HL-60 (cell line): ENCODE data around the gene BRME1.

Experiments used
- DNase-seq, 2 experiments: peaks; one replicate each; pipeline ENCODE4 v3.0.0-alpha.2; 2010 to 2020; ENCODE audit warnings: low read depth in 1 of 2, low spot score in 1 of 2
- H3K27ac ChIP-seq: fragments of 250-450 bp; sonication (Bioruptor Pico); replicated peaks from 2 replicates; pipeline ENCODE4 v1.5.1; 2020; ENCODE audit warnings: mild to moderate bottlenecking, moderate library complexity
- H3K27me3 ChIP-seq: fragments of 250-450 bp; sonication (Bioruptor Pico); 2 replicates; pipeline ENCODE4 v1.5.1; 2021; ENCODE audit warnings: mild to moderate bottlenecking, moderate library complexity; ENCODE audit not compliant: insufficient read depth, poor library complexity, severe bottlenecking
- H3K4me3 ChIP-seq: replicated peaks from 2 replicates; pipeline ENCODE4 v1.5.1; 2011; ENCODE audit warnings: mild to moderate bottlenecking, control low read depth, low read length; ENCODE audit not compliant: insufficient read depth
- CTCF ChIP-seq: IDR thresholded peaks from one replicate; pipeline ENCODE4 v1.5.1; 2011; ENCODE audit warnings: low read length, control low read depth, inconsistent platforms; ENCODE audit not compliant: insufficient read depth
- GABPA ChIP-seq: IDR thresholded peaks from 2 replicates; pipeline ENCODE4 v1.6.1; 2012; ENCODE audit warnings: low read depth
- POLR2AphosphoS5 ChIP-seq: IDR thresholded peaks from 2 replicates; pipeline ENCODE4 v1.6.1; 2012; ENCODE audit warnings: low read depth
- REST ChIP-seq: IDR thresholded peaks from 2 replicates; pipeline ENCODE4 v1.6.1; 2012; ENCODE audit warnings: low read depth; ENCODE audit not compliant: insufficient replicate concordance
- SPI1 ChIP-seq: IDR thresholded peaks from 2 replicates; pipeline ENCODE4 v1.6.1; 2012; ENCODE audit warnings: low read depth, mild to moderate bottlenecking, borderline replicate concordance

BRME1 gene

GRCh38 chr19:13902993-13903555 lies 2.8 kb downstream of the BRME1 start:
- Histone ChIP-seq H3K4me3 (no peak overlapping the region), H3K27me3 (no peaks in the 10 kb centered on the region), H3K27ac (no peak overlapping the region)
- peak in 1 of 2 experiments; percentile 31 for DNase-seq
- no peak for TF ChIP-seq CTCF

GRCh38 chr19:13899912-13900584 lies 5.9 kb downstream of the BRME1 start:
- H3K27ac ChIP-seq, result no peak overlapping the region
- no peak for TF ChIP-seq GABPA
- TF ChIP-seq REST, result no peak
- TF ChIP-seq POLR2AphosphoS5, result no peak
- TF ChIP-seq SPI1, result no peak
- TF ChIP-seq CTCF, result no peak
- no peaks in the 10 kb centered on the region for H3K27me3 ChIP-seq
- no peak overlapping the region for H3K4me3 ChIP-seq
- DNase-seq, result no peak

GRCh38 chr19:13899393-13899792 lies 6.5 kb downstream of the BRME1 start:
- no peak for DNase-seq
- no peak overlapping the region for H3K27ac ChIP-seq
- H3K27me3 ChIP-seq, result no peaks in the 10 kb centered on the region

More at GRCh38 chr19:13899393-13899792, 6.5 kb downstream of the BRME1 start:
- TF ChIP-seq SPI1 (no peak), REST (no peak), CTCF (no peak), GABPA (no peak), POLR2AphosphoS5 (no peak)
- no peak overlapping the region for H3K4me3 ChIP-seq
